GM19463 (cell line): ENCODE results near the gene TLN1.

Experiments used
- ATAC-seq: cut with Tn5 transposase; IDR thresholded peaks from one replicate; pipeline ENCODE4 v1.9.1; 2021; ENCODE audit warnings: mild to moderate bottlenecking, moderate library complexity; ENCODE audit not compliant: unreplicated experiment

Gene TLN1

GRCh38 chr9:35688558-35689541 is 43.1 kb downstream of the TLN1 start:
- ATAC-seq = no peak

GRCh38 chr9:35687972-35688557 is 43.9 kb downstream of the TLN1 start:
- ATAC-seq = no peak

DNA sequence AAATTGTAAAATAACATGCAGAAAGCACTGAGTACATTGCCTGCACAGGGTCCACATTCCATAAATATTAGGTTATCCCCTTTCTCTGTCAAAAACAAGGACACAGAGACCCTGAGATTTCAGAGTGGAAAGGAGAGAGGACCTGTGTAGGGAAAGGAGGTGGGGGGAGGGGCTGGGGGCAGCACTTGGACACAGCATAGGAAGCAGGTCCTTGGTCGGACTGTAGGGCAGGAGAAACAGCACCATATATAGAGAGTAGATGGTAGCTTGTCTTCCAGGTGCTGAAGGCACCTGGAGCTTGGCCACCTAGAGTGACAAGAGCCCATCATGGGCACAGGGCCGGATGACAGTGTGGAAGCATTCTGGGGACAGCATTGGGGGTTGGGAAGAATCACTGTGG is 44.7 kb downstream of the TLN1 start:
- ATAC-seq = no peak

DNA sequence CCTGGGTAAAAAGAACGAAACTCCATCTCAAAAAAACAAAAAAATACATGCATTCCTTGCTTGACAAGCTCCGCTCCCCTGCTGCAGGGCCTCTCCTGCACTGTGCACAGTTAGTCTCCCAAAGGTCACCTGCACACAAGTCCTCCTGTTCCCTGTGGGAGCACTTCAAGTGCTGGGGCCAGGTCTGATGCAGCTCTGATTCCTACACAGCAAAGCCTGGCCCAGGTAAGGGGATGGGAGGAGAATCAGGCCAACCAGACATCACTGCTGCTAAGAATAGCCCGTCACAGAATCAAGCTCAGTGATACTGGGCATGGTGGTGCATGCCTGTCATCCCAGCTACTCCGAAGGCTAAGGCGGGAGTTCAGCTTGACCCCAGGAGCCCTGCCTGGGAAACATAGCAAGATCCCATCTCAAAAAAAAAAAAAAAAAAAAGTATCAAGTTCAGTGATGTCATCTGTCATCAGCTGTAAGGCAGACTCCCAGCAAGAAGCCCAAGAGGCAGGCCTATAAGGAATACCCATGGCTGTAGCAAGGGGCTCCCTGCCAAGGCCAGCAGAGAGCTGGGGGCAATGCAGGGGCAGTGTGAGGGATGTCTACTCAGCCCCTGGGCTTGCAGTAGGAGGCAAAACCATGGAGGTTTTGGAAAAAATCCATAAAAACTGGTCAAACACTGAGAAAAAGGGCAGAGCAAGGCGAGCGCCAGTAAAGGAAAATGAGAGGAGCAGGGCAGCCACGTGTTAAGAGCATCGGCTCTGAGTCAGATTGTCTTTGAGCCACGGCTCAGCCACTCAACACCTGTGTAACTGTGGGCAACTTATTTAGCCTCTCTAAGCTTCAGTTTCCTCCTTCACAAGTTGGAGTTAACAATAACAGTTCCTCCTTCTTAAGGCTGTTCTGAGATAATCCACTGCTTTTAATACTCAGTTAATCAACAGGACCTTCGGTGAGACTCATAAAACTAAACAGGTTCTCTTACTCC is 45.5 kb downstream of the TLN1 start:
- ATAC-seq = no peak

DNA sequence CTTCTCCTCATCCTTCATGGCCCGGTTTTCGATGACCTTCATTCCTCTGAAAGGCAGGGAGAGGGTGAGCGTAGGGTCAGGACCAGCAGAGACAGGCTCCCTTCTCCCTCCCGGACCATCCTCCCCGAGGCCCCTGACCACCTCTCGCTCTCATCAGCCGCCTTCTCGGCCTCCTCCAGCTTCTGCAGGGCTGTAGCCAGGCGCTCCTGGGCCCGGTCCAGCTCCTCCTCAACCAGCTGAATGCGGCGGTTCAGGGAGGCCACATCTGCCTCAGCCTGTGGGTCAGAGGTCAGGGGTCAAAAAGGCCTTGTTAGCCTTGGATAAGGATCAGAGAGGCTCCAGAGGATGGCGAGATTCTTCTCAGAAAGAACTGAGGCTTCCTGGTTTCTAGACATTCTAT is 46.5 kb downstream of the TLN1 start:
- ATAC-seq = no peak

GRCh38 chr9:35684921-35685320 is 47.1 kb downstream of the TLN1 start:
- no peak for ATAC-seq

- ATAC-seq = no peak
Measured at GRCh38 chr9:35683323-35683722, 48.7 kb downstream of the TLN1 start.

- no peak for ATAC-seq
Measured at GRCh38 chr9:35682520-35683315, 49.3 kb downstream of the TLN1 start.

- no peak for ATAC-seq
Measured at GRCh38 chr9:35682051-35682450, 49.9 kb downstream of the TLN1 start.

- ATAC-seq = no peak
Measured at GRCh38 chr9:35681341-35682002, 50.5 kb downstream of the TLN1 start.

DNA sequence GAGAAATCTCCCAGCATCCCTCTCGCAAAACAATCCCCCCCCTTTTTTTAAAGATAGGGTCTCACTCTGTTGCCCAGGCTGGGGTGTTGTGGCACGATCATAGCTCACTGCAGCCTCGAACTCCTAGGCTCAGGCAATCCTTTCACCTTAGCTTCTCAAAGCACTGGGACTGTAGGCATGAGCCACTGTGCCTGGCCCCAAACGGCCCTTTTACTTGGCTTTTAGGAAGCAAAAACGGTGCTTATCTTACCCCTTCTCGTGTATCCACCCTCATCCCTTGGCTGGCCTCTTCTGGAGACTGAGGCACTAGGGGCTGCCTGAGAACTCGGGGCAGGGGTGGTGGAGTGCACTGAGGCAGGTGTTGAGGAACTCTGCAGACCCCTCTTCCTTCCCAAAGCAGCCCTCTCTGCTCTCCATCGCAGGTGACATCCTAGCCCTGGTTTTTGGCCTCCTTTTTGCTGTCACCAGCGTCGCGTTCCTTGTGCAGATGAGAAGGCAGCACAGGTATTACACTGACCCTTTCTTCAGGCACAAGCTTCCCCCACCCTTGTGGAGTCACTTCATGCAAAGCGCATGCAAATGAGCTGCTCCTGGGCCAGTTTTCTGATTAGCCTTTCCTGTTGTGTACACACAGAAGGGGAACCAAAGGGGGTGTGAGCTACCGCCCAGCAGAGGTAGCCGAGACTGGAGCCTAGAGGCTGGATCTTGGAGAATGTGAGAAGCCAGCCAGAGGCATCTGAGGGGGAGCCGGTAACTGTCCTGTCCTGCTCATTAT is 51.5 kb downstream of the TLN1 start:
- ATAC-seq = peak; percentile 83

- ATAC-seq = no peak
Measured at GRCh38 chr9:35679766-35680330, 52.1 kb downstream of the TLN1 start.

- no peak for ATAC-seq
Measured at GRCh38 chr9:35679091-35679490, 52.9 kb downstream of the TLN1 start.

DNA sequence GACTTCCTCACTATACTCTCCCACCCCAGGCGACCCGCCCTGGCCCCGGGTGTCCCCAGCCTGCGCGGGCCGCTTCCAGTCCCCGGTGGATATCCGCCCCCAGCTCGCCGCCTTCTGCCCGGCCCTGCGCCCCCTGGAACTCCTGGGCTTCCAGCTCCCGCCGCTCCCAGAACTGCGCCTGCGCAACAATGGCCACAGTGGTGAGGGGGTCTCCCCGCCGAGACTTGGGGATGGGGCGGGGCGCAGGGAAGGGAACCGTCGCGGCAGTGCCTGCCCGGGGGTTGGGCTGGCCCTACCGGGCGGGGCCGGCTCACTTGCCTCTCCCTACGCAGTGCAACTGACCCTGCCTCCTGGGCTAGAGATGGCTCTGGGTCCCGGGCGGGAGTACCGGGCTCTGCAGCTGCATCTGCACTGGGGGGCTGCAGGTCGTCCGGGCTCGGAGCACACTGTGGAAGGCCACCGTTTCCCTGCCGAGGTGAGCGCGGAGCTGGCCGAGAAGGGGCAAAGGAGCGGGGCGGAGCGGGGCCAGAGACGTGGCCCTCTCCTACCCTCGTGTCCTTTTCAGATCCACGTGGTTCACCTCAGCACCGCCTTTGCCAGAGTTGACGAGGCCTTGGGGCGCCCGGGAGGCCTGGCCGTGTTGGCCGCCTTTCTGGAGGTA is 56.1 kb downstream of the TLN1 start:
- ATAC-seq = peak; percentile 33

DNA sequence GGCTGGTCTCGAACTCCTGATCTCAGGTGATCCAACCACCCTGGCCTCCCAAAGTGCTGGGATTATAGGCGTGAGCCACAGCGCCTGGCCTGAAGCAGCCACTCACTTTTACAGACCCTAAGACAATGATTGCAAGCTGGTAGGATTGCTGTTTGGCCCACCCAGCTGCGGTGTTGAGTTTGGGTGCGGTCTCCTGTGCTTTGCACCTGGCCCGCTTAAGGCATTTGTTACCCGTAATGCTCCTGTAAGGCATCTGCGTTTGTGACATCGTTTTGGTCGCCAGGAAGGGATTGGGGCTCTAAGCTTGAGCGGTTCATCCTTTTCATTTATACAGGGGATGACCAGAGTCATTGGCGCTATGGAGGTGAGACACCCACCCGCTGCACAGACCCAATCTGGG is 56.8 kb downstream of the TLN1 start:
- no peak for ATAC-seq

DNA sequence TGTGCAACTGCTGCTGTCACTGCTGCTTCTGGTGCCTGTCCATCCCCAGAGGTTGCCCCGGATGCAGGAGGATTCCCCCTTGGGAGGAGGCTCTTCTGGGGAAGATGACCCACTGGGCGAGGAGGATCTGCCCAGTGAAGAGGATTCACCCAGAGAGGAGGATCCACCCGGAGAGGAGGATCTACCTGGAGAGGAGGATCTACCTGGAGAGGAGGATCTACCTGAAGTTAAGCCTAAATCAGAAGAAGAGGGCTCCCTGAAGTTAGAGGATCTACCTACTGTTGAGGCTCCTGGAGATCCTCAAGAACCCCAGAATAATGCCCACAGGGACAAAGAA is 58.0 kb downstream of the TLN1 start:
- ATAC-seq = no peak

GRCh38 chr9:35673132-35674024 is 58.6 kb downstream of the TLN1 start, which contains the start of gene CA9:
Gene CA9 (plus strand): TSS chr9:35673928. CDS start chr9:35673960, 32 bp downstream.
- no peak for ATAC-seq
